Subcutaneous adipose tissue (tissue), 4 donors: Measurements from ENCODE around the gene CDH4. TPM values are rescaled to one million over a fixed set of nuclear protein-coding genes. Genes with fewer than 3 reads are reported as not detected.

ENCODE experiments used
- total RNA-seq, 4 donors: library from RNA; depleted of rRNA; stranded (reverse); fragments of >200 nt; gene quantifications; one replicate each; pipeline ENCODE4 v1.1.0, GENCODE V29; 2016
- TF ChIP-seq, protein P1 (sequence below): fragments of 450-650 bp; IDR thresholded peaks from one replicate; pipeline ENCODE4 v1.5.1; 2016; ENCODE audit warnings: low read depth, mild to moderate bottlenecking, control low read depth, antibody characterized with exemption, moderate library complexity

The CDH4 gene
- total RNA-seq, 4 donors from 2014 or later = not detected

DNA sequence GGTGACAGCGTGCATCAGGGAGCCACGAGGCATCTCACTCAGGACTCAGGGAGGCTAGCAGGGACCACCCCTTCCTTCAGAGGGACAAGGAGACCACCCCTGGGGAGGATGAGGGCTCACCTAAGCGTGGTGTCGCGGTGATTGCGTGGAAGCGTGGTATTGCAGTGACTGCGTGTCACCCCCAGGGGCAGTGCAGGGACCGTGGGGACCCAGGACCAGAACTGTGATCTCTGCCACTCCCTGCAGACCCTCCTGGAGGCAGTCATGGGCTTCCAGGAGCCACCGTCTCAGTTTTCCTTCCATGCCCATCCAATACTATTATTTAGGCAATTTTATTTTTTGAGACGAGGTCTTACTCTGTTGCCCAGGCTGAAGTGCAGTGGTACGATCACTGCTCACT lies 666.5 kb downstream of the CDH4 start:
- TF ChIP-seq, protein P1, sequence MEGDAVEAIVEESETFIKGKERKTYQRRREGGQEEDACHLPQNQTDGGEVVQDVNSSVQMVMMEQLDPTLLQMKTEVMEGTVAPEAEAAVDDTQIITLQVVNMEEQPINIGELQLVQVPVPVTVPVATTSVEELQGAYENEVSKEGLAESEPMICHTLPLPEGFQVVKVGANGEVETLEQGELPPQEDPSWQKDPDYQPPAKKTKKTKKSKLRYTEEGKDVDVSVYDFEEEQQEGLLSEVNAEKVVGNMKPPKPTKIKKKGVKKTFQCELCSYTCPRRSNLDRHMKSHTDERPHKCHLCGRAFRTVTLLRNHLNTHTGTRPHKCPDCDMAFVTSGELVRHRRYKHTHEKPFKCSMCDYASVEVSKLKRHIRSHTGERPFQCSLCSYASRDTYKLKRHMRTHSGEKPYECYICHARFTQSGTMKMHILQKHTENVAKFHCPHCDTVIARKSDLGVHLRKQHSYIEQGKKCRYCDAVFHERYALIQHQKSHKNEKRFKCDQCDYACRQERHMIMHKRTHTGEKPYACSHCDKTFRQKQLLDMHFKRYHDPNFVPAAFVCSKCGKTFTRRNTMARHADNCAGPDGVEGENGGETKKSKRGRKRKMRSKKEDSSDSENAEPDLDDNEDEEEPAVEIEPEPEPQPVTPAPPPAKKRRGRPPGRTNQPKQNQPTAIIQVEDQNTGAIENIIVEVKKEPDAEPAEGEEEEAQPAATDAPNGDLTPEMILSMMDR = no peak

DNA sequence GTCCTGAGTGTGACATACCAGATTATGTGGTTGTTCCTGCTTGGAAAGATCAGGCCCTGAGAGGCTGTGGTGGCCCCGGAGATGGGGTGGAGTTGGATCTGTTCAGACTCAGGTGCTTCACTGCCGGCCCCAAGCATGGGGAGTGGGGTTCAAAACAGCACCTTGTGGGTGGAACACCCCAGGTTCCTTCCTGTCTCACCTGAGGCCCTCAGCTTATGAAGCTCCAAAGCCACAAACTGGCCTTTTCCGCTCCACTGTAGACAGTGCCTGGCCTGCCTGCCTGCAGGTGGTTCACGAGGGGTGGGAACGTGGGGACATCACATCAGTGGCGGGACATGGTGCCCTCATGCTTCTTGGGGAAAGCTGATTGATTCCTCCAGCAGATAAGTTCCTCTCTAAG lies 667.2 kb downstream of the CDH4 start:
- TF ChIP-seq, protein P1 = no peak

DNA sequence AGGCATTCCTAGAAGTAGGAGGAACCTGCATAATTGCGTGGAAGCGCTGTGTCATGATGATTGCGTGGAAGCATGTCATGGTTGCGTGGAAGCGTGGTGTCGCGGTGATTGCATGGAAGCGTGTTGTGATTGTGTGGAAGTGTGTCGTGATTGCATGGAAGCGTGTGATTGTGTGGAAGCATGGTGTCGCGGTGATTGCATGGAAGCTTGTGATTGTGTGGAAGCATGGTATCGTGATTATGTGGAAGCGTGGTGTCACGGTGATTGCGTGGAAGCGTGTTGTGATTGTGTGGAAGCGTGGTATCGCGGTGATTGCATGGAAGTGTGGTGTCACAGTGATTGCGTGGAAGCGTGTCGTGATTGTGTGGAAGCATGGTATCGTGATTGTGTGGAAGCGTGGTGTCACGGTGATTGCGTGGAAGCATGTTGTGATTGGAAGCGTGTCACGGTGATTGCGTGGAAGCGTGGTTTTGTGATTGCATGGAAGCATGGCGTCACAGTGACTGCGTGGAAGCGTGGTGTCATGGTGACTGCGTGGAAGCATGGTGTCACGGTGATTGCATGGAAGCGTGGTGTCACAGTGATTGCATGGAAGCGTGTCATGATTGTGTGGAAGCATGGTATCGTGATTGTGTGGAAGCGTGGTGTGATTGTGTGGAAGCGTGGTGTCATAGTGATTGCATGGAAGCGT lies 667.8 kb downstream of the CDH4 start:
- TF ChIP-seq, protein P1 = no peak

DNA sequence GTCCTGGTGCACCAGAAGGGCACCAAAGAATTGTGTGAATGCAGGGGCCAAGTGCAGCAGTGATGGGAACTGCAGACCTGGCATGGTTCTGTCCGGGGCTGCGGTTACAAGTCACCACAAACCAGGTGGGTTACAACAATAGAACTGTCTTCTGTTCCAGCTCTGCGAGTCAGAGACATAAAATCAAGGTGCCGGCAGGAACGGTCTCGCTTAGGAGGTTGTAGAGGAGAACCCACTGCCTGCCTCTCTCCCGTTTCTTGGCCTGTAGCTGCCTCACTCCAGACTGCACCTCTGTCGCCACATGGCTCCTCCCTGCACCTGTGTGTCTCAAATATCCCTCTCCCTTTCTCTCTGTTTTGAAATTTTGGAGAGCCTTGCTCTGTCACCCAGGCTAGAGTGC lies 670.4 kb downstream of the CDH4 start:
- TF ChIP-seq, protein P1 = no peak

DNA sequence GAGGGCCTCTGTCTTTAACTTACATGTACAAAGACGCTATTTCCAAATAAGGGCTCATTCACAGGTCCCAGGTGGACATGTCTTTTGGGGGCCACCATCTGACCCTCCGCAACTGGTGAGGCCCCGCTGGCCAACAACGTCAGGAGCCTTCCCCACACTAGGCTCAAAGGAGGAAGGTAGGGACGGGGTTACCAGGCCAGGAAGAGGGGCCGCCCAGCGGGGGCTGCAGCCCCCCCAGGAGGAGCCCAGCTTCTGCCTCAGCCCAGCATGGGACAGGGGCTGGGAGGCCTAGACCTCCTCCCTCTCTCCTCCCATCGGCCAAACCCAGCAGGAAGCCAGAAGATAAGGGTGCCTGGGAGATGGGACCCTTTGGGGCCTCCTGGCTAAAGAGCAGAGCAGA lies 670.9 kb downstream of the CDH4 start:
- TF ChIP-seq, protein P1 = no peak

DNA sequence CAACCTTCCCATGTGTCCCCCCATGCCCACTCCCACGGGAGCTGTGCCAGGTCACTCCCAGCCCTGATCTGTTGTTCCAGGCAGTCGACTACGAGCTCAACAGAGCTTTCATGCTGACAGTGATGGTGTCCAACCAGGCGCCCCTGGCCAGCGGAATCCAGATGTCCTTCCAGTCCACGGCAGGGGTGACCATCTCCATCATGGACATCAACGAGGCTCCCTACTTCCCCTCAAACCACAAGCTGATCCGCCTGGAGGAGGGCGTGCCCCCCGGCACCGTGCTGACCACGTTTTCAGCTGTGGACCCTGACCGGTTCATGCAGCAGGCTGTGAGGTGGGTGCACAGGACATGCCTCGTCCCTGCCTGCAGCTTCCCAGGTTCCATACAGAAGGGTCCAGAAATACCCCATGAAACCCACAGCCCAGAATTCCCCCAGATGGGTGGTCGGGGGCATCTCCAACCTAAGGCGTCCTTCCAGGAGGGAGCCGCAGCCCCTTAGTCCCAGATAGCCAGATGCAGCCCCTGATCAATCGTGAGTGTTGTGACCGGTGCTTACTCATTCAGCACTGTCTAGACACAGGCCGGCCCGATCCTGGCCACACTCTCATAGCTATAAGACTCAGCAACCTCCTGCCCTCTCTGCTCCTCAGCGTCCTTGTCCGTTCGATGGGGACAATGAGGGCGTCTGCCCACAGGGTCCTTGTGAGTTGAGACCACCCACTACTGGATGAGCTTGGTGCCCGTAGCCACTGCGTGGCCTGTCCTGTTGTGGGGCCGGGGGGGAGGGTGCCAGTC lies 671.5 kb downstream of the CDH4 start:
- TF ChIP-seq, protein P1 = no peak

DNA sequence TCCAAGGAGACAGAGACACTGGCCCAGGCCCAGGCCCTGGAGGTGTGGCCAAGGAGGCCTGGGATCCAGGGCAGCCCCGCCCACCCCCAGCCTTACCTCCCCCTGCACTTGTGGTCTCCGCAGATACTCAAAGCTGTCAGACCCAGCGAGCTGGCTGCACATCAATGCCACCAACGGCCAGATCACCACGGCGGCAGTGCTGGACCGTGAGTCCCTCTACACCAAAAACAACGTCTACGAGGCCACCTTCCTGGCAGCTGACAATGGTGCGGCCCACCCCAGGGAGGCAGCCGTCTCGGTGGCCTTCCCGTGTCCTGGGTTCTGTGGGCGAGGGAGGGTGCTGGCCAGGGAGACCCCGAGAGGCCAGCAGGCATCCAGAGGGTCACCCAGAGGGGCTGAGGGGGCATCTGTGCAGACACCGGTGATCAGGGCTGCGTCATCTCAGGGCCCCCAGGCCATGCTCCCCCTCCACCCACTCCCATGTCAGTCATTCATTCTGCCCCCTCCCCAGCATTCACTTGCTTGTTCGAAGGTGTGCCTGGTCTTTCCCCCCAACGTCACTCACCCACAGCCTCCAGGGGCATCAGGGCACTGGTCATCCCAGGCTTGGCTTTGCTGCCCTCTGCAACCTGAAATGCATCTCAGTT lies 672.3 kb downstream of the CDH4 start:
- TF ChIP-seq, protein P1 = no peak
